Measurements from ENCODE around the gene SOD2. TPM values are rescaled to one million over a fixed set of nuclear protein-coding genes. Genes with fewer than 3 reads are reported as not detected.
"Not testable (repeated sequence)": the region's sequence is repeated elsewhere in the genome, so short reads cannot be mapped to it uniquely, and the experiment has no call there.

SOD2 gene
- total RNA-seq, 4 donors from 2014 or later: 455 to 1,833 (median 1,242) TPM

- DNase-seq (ENCODE audit: low spot score): no peak
- no peak for ATAC-seq (ENCODE audit: low FRiP score)
Observed at GRCh38 chr6:159715166-159715565, 22.1 kb upstream of the SOD2 start.

DNA sequence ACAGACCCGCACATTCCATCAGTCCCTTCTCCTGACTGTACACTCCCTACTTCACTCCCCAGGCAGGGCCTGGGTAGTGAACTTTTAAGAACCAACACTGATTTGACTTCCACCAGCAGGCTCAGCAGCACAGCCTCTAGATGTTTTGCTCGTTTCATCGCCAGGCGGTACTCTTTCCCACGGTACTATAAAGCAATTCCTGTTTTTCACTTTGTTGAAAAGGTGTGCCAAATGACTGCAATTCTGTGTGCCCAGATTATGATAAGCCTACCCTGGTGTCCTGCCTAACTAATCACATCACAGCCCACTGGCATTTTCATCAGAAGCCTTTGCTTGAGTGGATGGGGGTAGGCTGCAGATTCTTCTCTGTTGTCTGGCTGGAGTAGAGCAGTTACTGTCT, 21.4 kb upstream of the SOD2 start:
- no peak for DNase-seq (ENCODE audit: low spot score)
- TF ChIP-seq CTCF (IDR thresholded peaks at IDR 0.05): no peak
- ATAC-seq (ENCODE audit: low FRiP score): no peak

More at GRCh38 chr6:159715166-159715565, 22.1 kb upstream of the SOD2 start:
- TF ChIP-seq CTCF (IDR thresholded peaks at IDR 0.05): no peak

DNA sequence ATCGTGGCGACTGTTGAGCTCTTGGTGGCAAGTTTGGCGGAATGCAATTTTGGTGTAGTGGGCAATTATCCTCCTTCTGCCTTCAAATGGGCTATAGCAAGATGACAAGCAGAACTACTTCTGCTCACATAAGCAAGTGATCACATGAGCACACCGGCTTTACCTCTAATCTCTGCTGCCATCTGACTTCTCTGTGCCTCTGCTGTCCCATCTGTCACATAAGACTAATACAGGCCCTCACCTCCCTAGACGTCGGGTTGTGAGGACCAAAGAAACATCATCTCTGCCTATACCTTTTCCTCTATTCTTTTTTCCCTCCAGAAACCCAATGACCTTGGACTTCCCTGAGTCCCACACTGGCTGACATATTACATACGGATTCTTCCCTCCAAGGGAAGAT, 20.9 kb upstream of the SOD2 start:
- DNase-seq (ENCODE audit: low spot score): no peak
- ATAC-seq (ENCODE audit: low FRiP score): no peak
- TF ChIP-seq CTCF (IDR thresholded peaks at IDR 0.05): no peak

DNA sequence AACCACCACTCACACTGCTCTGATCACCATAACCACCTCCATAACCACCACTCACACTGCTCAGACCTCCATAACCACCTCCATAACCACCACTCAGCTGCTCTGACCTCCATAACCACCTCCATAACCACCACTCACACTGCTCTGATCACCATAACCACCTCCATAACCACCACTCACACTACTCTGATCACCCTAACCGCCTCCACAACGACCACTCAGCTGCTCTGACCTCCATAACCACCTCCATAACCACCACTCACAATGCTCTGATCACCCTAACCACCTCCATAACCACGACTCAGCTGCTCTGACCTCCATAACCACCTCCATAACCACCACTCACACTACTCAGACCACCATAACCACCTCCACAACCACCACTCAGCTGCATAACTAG, 19.3 kb upstream of the SOD2 start:
- not testable (repeated sequence) for DNase-seq (ENCODE audit: low spot score); ATAC-seq (ENCODE audit: low FRiP score)

DNA sequence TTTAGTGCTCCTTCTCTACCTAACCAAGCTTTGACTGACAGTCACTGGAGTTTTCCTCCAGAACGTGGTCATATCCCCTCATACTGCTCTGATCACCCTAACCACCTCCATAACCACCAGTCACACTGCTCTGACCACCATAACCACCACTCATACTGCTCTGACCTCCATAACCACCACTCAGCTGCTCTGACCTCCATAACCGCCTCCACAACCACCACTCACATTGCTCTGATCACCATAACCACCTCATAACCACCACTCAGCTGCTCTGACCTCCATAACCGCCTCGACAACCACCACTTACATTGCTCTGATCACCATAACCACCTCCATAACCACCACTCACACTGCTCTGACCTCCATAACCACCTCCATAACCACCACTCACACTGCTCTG, 17.6 kb upstream of the SOD2 start:
- DNase-seq (ENCODE audit: low spot score): not testable (repeated sequence)
- peak; percentile 51 for ATAC-seq (ENCODE audit: low FRiP score)

GRCh38 chr6:159701413-159701999, 8.5 kb upstream of the SOD2 start:
- no peak for DNase-seq (ENCODE audit: low spot score)
- peak; percentile 90 for ATAC-seq (ENCODE audit: low FRiP score)
- TF ChIP-seq CTCF (IDR thresholded peaks at IDR 0.05): no peak

GRCh38 chr6:159700970-159701369, 7.9 kb upstream of the SOD2 start:
- no peak for ATAC-seq (ENCODE audit: low FRiP score)
- DNase-seq (ENCODE audit: low spot score): no peak
- no peak for TF ChIP-seq CTCF (IDR thresholded peaks at IDR 0.05)

DNA sequence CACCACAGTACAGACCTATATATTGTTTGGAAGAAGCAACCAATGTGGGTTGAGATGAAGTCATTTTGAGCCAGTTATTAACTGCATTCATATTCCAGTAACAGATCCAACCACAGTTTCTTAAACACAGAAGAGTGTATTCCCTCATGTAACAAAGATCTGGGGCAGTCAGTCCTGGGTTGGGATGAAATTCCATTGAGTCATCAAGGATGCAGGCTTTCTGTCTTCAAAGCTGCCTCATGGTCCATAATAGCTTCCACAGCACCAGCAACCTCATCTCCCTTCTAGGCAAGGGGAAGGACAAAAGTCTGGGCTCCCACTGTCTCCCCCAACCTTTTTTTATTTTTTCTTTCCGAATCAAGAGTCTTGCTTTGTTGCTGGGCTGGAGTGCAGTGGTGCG, 2.9 kb upstream of the SOD2 start:
- DNase-seq (ENCODE audit: low spot score) (no peak), ATAC-seq (ENCODE audit: low FRiP score) (no peak)
- TF ChIP-seq CTCF (IDR thresholded peaks at IDR 0.05): no peak
